GM21737 (cell line): Measurements from ENCODE around the gene ZFAND4.
"Not testable (repeated sequence)": the region's sequence is repeated elsewhere in the genome, so short reads cannot be mapped to it uniquely, and the experiment has no call there.

Source experiments
- ATAC-seq: cut with Tn5 transposase; IDR thresholded peaks from one replicate; pipeline ENCODE4 v1.9.1; 2021; ENCODE audit warnings: mild to moderate bottlenecking, moderate library complexity; ENCODE audit not compliant: unreplicated experiment

ZFAND4 gene

DNA sequence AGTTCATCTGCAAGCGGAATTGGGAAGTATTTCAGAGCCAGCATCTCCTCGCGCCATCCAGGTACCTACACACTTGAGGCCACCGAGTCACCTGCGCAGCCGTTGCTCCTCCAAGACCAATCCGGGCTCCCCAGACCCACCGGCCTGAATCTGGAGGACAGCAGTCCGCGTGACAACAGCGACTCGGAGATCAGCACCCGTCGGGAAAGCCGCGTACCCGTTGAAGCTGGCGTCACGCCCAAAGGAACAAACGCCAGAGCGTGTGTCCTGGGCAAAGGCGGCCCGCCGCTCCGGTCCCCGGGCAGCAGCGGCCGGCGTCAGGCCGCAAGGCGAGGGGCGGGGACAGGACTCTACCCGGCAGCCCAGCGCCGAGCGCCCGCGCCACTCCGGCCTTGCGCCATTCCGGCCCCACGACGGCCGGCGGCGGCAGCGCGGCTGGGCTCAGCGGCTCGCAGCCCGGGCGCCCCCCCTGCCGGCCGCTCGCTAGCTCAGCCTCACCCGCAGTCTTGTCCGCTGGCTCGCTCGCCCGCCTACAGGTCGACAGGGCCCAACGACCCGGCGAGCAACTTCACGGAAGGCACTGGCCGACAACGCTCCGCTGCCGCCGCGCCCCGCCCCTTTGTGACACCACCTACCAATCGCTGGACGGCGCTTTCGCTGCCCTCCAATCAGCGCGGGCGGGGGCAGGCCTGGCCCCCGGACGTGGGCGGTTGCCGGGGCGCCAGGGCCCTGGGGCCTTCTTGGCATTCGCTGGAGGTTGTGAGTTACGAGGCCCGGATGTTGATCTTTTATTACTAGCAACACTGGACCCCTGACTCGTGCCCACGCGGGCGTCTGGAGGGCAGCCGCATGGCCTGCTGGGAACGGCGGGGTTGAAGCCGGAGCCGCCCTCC lies at the start of gene ZFAND4:
Gene ZFAND4 (minus strand): TSS at position 592 of the 893 bp plus-strand sequence. CDS start 9,047 bp downstream, outside the sequence.
- ATAC-seq, result peak; percentile 98

DNA sequence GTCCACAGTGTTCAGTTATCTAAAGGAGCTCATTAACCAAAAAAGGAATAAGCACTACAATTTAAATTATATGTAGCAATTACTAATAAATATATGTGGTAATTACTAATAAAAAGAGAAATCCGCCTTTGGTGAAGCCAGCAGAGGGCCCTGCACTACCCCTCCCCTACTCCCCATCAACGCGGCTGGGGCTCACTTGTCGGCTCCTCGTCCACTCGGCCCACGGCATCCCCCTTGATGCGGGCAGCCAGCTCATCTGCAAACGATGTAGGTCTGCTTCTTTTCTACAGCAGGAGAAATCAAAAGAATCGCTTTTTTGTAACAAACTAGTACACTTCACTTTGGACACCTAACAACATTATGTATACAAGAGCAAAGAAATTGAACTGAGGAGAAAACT lies 48.9 kb upstream of the ZFAND4 start:
- not testable (repeated sequence) for ATAC-seq

DNA sequence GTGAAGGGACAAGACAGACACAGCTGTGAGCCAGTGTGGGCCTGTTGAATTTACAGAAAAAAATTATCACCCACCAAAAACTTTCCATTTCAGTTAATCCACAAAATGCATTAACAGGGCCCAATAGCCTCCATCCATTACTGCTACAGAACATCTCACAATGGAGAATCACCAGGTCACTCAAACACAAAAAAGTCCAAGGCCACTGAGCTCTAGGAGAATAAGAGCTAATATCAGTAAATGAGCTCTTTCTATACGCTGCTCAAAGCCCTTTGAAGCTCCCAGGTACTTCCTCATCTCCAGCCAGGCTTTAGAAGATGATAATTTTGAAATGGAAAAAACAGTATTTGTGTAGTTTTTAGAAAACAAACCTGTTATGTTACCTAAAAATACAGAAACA lies 45.1 kb upstream of the ZFAND4 start:
- ATAC-seq, result not testable (repeated sequence)

DNA sequence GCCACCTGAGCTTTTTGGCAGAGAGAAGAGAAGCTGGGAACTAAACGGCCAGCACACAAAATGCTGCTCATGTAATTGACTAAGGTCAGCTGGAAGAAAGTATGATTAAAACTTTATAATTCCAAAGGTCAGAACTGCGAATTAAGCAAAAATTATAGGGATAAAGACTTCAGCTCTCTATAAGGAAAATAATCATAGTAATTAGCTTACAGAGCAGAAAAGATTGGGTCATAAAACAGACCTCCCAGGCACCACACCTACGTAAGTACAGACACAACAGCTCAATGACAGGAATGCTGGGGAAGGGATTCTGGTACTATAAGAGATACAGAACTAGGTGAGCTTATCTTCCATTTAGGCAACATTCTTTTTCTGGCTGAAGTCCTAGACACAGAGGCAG lies 44.5 kb upstream of the ZFAND4 start:
- not testable (repeated sequence) for ATAC-seq

DNA sequence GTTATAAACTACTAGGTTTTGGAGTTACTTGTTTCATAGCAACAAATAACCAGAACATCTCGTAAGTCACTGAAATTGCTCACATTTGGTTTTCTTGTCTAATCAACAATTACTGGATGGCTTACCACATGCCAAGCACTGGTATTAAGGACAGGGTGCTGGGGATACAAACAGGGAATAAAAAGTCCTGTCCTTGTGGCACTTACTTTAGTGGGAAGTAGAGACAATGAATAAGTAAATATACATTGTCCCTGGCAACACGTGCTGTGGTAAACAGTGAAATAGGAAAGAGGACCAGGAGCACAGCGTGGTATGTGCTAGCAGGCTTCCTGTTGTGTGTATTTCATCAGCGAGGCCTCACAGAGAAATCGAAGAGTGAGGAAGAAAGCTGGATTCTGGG lies 38.7 kb upstream of the ZFAND4 start:
- not testable (repeated sequence) for ATAC-seq

DNA sequence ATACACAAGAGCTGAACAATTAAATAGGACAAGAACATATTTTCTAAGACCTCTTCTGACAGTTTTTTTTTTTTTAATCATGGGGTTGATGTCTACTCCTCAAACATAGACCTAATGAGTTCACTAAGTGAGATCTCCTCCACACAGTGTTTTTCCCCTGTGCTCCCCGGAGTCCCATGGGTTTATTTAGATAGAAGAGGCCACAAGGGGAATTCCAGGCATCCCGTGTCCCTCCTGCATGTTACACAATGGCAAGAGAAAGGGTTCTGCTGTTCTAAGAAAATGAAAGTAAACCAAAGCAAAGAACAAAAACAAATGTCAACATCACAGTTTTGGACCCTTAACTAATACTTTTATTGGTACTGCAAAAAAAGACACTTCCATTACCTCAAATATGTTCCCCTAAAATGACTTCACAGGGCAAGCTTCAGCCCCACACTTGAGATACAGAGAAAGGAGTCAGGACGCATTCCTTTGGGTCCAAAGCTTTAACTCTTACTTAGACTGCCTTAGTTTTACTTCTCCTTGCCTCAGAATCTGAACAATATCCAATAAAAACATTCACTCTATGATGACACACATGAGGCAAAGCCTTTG lies 37.7 kb upstream of the ZFAND4 start:
- peak; percentile 81 for ATAC-seq

DNA sequence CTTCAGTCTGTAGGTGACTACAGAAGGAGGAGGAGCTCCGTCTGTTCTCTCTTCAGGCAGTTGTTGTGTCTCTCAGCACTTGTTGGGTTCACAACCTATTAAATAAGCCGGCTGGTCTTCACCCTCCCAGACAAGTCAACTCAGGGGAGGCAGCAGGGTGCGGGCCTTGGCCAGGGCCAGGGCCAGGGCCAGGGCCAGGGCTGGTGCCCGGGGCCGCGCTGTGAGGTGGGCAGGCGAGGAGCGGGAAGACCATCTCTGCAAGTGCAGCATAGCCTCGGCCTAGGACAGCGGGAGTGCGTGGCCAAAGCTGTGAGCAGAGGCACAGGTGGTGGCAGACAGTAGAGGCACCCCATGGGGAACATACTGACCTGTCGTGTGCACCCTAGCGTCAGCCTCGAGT lies 5.9 kb upstream of the ZFAND4 start:
- ATAC-seq, result not testable (repeated sequence)

DNA sequence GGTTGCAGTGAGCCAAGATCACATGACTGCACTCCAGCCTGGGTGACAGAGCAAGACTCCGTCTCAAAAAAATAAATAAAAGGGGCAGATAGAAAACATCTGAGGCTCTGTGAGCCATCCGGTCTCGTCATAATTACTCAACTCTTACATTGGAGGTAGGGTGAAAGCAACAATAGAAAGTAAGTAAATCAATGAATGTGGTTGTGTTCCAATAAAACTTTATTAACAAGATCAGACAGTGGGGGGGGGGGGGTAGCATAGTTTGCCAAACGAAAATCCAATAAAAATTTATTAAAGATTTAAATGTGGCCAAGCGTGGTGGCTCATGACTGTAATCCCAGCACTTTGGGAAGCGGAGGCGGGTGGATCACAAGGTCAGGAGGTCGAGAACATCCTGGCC lies 2.8 kb upstream of the ZFAND4 start:
- ATAC-seq, result no peak

DNA sequence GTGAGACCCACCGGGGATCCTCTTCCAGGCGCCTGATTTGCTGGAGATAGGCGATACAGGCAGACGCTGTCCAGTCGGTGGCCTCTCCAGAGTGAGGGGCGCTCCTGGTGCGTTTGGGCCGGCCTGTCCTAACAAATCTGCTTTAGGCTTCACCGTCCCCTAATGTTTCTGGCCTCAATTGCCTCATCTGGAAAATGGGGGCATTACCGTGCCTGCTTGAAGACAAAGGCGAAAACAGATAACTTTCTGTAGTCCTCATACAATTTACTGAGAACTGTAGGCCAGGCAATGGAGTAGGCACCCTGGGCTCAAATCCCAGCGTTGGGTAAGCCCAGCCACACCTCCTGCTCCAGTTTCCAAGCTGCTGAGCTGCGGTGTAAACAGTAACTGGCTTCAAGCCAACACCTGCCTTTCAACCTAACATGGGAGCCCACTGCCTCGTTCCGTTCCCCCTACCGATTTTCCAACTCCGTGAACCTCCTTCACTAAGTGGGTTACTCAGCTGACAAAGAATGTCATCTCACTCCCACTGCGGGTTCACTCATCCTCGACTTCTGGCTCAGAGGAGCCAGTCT lies 589 bp upstream of the ZFAND4 start:
- ATAC-seq, result no peak

DNA sequence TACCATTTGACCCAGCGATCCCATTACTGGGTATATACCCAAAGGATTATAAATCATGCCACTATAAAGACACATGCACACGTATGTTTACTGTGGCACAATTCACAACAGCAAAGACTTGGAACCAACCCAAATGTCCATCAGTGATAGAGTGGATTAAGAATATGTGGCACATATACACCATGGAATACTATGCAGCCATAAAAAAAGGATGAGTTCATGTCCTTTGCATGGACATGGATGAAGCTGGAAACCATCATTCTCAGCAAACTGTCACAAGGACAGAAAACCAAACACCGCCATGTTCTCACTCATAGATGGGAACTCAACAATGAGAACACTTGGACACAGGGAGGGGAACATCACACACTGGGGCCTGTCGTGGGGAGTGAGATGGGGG lies 1.3 kb downstream of the ZFAND4 start:
- ATAC-seq, result not testable (repeated sequence)

DNA sequence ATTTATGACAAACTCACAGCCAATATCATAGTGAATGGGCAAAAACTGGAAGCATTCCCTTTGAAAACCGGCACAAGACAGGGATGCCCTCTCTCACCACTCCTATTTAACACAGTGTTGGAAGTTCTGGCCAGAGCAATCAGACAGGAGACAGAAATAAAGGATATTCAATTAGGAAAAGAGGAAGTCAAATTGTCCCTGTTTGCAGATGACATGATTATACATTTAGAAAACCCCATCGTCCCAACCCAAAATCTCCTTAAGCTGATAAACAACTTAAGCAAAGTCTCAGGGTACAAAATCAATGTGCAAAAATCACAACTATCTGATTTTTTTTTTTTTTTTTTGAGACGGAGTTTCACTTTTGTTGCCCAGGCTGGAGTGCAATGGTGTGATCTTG lies 2.7 kb downstream of the ZFAND4 start:
- ATAC-seq, result not testable (repeated sequence)

DNA sequence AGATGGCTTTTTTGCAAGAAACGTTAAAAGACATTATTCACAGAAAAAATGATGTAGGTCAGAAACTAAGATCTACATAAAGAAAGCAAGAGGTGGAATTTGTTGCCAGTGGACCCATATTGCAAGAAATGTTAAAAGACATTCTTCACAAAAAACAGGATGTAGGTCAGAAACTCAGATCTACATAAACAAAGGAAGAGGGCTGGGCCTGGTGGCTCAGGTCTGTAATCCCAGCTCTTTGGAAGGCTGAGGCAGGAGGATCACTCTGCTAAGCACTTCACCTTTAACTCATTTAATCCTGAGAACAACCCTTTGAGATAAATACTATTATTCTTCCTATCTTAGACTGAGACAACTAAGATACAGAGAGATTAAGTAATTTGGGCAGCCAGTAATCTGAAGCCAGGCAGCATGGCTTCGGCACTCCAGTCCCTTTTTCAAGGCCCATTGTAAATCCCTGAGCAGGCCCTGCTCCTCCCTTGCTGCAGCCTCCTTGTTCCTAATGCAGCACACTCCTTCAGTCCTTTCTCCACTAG lies 11.6 kb downstream of the ZFAND4 start:
- no peak for ATAC-seq

DNA sequence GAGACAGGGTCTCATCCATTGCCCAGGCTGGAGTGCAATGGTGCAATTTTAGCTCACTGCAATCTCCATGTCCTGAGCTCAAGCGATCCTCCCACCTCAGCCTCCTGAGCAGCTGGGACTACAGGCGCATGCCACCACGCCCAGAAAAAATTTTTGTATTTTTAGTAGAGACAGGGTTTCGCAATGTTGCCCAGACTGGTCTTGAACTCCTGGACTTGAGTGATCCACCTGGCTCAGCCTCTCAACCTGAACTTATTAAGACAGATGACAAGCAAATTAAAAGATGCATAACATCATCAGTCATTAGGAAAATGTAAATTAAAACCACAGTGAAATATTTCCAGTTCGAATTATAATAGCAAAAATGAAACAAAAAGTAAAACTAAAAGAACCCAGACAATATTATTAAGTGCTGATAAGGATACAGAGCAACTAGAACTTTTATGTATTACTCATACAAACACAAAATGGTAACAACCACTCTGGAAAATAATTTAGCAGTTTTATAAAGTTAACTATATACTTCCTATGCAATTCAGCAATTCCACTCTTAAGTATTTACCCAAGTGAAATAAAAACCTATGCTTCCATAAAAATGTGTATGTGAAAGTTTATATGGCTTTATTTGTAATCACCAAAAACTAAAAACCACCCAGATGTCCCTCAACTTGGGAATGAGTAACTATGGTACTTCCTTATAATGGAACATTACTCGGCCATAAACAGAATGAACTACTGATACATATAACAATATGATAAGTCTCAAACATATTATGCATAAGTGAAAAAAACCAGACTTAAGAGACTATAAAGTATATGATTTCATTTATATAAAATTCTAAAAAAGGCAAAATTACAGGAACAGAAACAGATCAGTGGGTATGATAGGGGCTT lies 15.3 kb downstream of the ZFAND4 start:
- ATAC-seq, result no peak

DNA sequence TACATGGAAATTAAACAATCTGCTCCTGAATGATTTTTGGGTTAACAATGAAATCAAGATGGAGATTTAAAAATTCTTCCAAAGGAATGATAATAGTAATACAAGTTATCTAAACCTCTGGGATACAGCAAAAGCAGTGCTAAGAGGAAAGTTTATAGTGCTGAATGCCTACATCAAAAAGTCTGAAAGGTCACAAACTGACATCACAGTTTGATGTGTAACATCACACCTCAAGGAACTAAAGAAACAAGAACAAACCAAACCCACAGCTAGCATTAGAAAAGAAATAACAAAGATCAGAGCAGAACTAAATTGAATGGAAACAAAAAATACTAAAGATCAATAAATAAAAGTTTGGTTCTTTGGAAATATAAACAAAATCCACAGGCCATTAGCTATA lies 17.4 kb downstream of the ZFAND4 start:
- ATAC-seq, result no peak

DNA sequence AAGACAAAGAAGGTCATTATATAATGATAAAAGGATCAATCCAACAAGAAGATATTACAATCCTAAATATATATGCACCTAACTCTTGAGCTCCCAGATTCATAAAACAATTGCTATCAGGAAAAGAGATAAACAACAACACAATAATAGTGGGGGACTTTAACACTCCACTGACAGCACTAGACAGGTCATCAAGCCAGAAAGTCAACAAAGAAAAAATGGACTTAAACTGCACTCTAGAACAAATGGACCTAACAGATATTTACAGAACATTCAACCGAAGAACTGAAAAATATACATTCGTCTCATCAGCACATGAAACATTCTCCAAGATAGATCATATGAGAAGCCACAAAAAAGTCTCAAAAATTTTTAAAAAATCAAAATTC lies 17.8 kb downstream of the ZFAND4 start:
- not testable (repeated sequence) for ATAC-seq

DNA sequence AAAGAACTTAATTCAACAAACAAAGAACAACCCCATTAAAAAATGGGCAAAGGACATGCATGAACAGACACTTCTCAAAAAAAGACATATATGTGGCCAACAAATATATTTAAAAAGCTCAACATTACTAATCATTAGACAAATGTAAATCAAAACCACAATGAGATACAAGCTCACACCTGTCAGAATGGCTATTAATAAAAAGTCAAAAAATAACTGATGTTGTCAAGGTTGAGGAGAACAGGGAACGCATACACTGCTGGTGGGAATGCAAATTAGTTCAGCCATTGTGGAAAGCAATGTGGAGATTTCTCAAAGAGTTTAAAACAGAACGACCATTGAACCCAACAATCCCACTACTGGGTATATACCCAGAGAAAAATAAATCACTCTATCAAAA lies 19.1 kb downstream of the ZFAND4 start:
- ATAC-seq, result peak; percentile 48

DNA sequence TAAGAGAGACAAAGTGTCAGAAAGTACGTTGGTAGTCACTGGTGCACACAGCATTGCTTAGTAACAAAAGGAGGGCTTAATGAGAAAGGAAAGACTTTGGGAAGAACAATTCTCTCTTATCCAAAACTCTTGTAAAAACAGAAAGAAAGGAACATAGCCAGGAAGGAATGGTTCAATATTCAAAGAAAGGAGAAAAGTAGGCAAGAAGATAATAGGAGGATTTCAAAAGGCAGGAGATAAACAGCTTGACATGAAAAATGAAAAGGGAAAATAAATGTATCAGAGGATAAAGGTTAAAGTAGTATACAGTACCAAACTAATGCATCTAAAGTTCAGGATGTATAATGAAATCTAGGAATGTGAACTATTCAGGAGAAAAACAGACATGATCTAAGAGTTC lies 20.1 kb downstream of the ZFAND4 start:
- no peak for ATAC-seq

DNA sequence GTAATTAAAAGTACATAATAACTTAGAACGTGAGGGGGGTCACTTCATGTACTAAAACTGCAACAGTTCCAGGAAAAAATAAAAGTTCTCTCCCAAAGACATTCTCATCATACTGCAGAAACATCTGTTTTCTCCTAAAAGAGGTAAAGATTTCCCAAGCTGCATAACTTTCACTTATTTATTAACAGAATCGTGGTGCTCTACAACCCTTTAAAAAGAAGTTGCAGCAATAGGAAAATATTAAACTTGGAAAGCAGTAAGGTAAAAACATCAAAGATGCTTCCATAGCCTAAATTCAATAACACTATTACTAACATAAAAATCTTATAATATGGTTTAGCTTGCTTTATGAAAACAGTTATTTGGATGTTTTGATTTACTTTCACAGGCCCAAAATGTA lies 23.3 kb downstream of the ZFAND4 start:
- ATAC-seq, result no peak

DNA sequence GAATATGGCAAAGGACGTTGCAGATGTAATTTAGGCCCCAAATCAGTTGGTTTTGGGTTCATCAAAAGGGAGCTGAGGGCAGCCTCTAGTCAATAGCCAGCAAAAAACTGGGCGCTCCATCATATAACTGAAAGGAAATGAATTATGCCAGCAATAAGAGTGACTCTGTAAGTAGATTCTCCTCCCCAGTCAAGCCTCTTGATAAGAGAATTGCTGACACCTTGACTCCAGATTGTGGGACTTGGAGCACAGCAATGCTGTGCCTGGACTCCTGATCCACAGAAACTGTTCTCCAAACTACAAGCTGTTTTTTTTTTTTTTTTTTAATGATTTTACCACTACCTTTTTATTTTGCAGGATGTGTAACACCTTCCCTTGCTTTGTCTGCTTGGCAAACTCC lies 25.5 kb downstream of the ZFAND4 start:
- no peak for ATAC-seq

DNA sequence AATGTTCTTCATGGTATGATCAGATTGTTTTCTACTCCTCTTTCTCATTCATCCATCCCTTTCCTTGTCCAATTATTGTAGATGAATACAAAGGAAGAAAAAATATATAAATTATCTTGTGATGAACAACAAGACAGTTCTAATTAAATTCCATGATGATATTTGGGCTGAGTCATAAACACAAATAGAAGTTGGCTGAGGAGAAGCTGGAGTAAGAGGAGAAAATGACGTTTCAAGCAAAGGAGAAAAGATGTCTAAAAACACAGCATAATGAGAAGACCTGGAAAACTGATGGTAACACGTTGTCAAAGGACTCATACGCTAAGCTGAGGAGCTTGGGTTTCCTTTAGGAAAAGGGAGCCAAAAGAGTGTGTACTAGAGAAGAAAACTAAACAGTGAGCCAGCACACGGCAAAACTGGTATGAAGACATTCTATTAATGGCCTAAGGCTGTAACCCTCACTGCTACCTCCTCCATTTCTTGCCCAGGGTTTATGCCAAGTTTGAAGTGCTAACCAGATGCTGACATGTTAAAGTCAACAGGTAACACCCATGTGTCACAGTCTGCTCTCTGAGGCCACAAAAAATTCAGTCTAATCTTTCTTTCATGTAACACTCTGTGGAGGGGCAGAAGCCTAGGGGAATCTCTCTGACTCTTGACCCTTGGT lies 26.1 kb downstream of the ZFAND4 start:
- ATAC-seq, result no peak
